VCaP (cell line): ENCODE data around the gene KRT2.

Source experiments
- H3K27ac ChIP-seq: fragments of 450-650 bp; 2 replicates; pipeline ENCODE4 v1.5.1; 2017
- CTCF ChIP-seq: fragments of 450-650 bp; conservative IDR thresholded peaks from 2 replicates; pipeline ENCODE4 v1.5.1; 2017; ENCODE audit warnings: mild to moderate bottlenecking, moderate library complexity

Gene KRT2

GRCh38 chr12:52677671-52678070 lies 25.7 kb upstream of the KRT2 start:
- no peak for TF ChIP-seq CTCF
- H3K27ac ChIP-seq: no peak overlapping the region

GRCh38 chr12:52677126-52677525 lies 25.1 kb upstream of the KRT2 start:
- no peak for TF ChIP-seq CTCF
- H3K27ac ChIP-seq: no peak overlapping the region

DNA sequence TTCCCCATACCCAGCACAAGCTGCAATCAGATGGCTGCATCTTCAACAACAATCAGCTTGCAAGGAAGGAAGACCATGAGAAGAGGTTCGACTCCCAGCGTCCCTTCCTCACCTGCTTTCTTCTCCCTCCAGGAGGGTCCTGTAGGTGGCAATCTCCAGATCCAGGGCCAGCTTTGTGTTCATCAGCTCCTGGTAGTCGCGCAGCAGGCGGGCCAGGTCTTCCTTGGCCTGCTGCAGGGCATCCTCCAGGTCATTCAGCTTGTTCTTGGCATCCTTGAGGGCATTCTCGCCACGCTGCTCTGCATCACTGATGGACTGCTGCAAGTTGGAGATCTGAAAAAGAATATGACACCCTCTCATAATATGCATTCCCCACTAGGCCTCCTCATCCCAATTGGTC lies 24.2 kb upstream of the KRT2 start:
- no peak overlapping the region for H3K27ac ChIP-seq
- TF ChIP-seq CTCF: no peak

- no peak for TF ChIP-seq CTCF
- no peak overlapping the region for H3K27ac ChIP-seq
These were observed 23.3 kb upstream of the KRT2 start for GRCh38 chr12:52675301-52675701.

GRCh38 chr12:52674433-52674775 lies 22.4 kb upstream of the KRT2 start:
- TF ChIP-seq CTCF: no peak
- H3K27ac ChIP-seq: no peak overlapping the region

DNA sequence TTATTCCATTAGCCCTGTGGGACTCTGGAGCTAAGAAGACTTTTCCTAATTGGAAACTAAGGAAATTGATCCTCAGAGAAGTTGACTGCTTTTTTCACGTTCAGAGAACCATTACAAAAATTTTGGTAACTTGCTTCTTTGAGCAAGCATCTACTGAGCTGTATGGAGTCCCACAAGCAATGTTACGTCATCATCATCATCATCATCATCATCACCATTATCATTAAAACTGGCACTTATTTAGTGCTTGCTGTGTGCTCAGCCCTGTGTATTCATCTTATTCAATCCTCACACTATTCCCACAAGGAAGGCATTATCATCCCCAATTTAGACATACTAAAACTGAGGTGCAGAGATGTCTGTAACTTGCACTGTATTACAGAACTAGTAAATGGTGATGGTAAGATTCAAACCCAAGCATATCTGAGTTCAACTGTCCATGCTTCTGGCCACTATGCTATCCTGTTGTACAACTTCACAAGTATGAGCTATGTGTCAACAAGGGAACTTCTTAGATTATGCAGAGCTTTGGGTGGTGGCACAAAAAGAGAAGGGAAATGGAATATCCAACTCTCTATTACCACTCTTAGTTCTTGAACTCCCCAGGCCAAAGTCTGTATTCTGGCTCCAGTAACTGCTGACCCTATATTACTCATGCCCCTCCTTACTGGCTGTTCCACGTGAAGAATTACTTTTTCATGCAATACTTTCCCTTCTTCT lies 21.9 kb upstream of the KRT2 start:
- no peak for TF ChIP-seq CTCF
- H3K27ac ChIP-seq: no peak overlapping the region

DNA sequence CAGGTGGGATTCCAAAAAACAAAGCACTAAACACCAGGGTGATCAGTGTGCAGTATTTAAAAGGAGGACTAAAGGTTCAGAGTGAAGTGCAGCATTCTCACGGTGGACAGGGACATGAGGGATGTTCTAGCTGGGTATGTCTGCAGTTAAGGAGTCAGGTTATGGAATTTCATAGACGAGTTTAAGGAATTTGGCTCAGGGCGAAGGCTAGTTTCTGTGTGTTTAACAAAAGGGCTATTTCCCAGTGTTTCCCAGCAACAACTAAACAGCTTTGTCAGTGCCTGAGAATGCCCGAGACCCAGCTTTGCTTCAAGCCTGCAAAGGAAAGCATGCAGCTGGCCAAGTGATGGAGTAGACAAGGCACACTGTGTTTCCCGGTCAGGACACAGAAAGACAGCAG lies 21.2 kb upstream of the KRT2 start:
- no peak for TF ChIP-seq CTCF
- H3K27ac ChIP-seq: no peak overlapping the region
